HepG2 (cell line): ENCODE data around the gene FJX1. TPM values are rescaled to one million over a fixed set of nuclear protein-coding genes. Genes with fewer than 3 reads are reported as not detected.

Source experiments
- AGO2 ChIP-seq: fragments of 200-400 bp; formaldehyde crosslinking; optimal IDR thresholded peaks from 2 replicates; pipeline ENCODE3; 2017; ENCODE audit warnings: mild to moderate bottlenecking, low read depth, low read length, moderate library complexity
- EZH2 ChIP-seq: conservative IDR thresholded peaks from 2 replicates; pipeline ENCODE4 v1.6.1; 2012; ENCODE audit warnings: mild to moderate bottlenecking, low read depth, low read length, moderate library complexity
- FOXP4 ChIP-seq: sonication (generic); formaldehyde crosslinking; IDR thresholded peaks from 2 replicates; pipeline ENCODE4 v1.4.0; 2020; ENCODE audit warnings: missing genetic modification reagents
- GLMP ChIP-seq: sonication (generic); formaldehyde crosslinking; IDR thresholded peaks from 2 replicates; pipeline ENCODE4 v1.9.0; 2021; ENCODE audit warnings: missing genetic modification reagents, mild to moderate bottlenecking, borderline replicate concordance
- HHEX ChIP-seq: IDR thresholded peaks from 2 replicates; pipeline ENCODE4 v1.6.1; 2016; ENCODE audit warnings: control low read depth
- HNRNPL ChIP-seq: fragments of 200-400 bp; formaldehyde crosslinking; IDR thresholded peaks from 2 replicates; pipeline ENCODE4 v1.6.1; 2017; ENCODE audit warnings: mild to moderate bottlenecking, low read depth, low read length
- HOXA5 ChIP-seq: sonication (generic); formaldehyde crosslinking; IDR thresholded peaks from 2 replicates; pipeline ENCODE4 v1.4.0; 2020; ENCODE audit warnings: missing genetic modification reagents
- HOXD1 ChIP-seq: sonication (generic); formaldehyde crosslinking; IDR thresholded peaks from 2 replicates; pipeline ENCODE4 v1.5.0; 2020; ENCODE audit warnings: missing genetic modification reagents
- RNF219 ChIP-seq: sonication (generic); formaldehyde crosslinking; IDR thresholded peaks from 2 replicates; pipeline ENCODE4 v1.5.0; 2020; ENCODE audit warnings: mild to moderate bottlenecking, missing genetic modification reagents
- SALL2 ChIP-seq: sonication (generic); formaldehyde crosslinking; IDR thresholded peaks from 2 replicates; pipeline ENCODE4 v1.8.1; 2023; ENCODE audit warnings: mild to moderate bottlenecking, missing genetic modification reagents, inconsistent platforms
- SP2 ChIP-seq: sonication (generic); formaldehyde crosslinking; IDR thresholded peaks from 2 replicates; pipeline ENCODE4 v1.5.1; 2020; ENCODE audit warnings: mild to moderate bottlenecking, missing genetic modification reagents
- SUZ12 ChIP-seq: fragments of 150-350 bp; IDR thresholded peaks from 2 replicates; pipeline ENCODE4 v1.6.1; 2014; ENCODE audit warnings: low read depth, low read length
- TAF15 ChIP-seq: fragments of 200-400 bp; formaldehyde crosslinking; IDR thresholded peaks from one replicate; pipeline ENCODE4 v1.6.1; 2018; ENCODE audit warnings: mild to moderate bottlenecking, low read depth, low read length; ENCODE audit not compliant: poor library complexity, severe bottlenecking
- ZBTB20 ChIP-seq: sonication (generic); formaldehyde crosslinking; IDR thresholded peaks from 2 replicates; pipeline ENCODE4 v1.8.1; 2023; ENCODE audit warnings: missing genetic modification reagents, low read depth, mild to moderate bottlenecking, borderline replicate concordance
- ZNF12 ChIP-seq: sonication (generic); formaldehyde crosslinking; IDR thresholded peaks from 2 replicates; pipeline ENCODE4 v1.5.0; 2020; ENCODE audit warnings: missing genetic modification reagents
- ZNF124 ChIP-seq: sonication (generic); formaldehyde crosslinking; IDR thresholded peaks from 2 replicates; pipeline ENCODE4 v1.4.0; 2020; ENCODE audit warnings: missing genetic modification reagents
- ZNF232 ChIP-seq: sonication (generic); formaldehyde crosslinking; IDR thresholded peaks from 2 replicates; pipeline ENCODE4 v1.4.0; 2020; ENCODE audit warnings: missing genetic modification reagents, borderline replicate concordance
- ZNF280B ChIP-seq: sonication (generic); formaldehyde crosslinking; IDR thresholded peaks from 2 replicates; pipeline ENCODE4 v1.5.0; 2020; ENCODE audit warnings: missing genetic modification reagents, mild to moderate bottlenecking, borderline replicate concordance
- ZNF333 ChIP-seq: sonication (generic); formaldehyde crosslinking; IDR thresholded peaks from 2 replicates; pipeline ENCODE4 v1.4.0; 2020; ENCODE audit warnings: mild to moderate bottlenecking, missing genetic modification reagents, borderline replicate concordance
- ZNF652 ChIP-seq: IDR thresholded peaks from 2 replicates; pipeline ENCODE4 v1.6.1; 2016; ENCODE audit warnings: low read depth, borderline replicate concordance
- ZNF83 ChIP-seq: sonication (generic); formaldehyde crosslinking; IDR thresholded peaks from 2 replicates; pipeline ENCODE4 v1.4.0; 2020; ENCODE audit warnings: missing genetic modification reagents, mild to moderate bottlenecking, borderline replicate concordance
- polyA plus RNA-seq, 8 experiments: library from polyadenylated mRNA; depleted of rRNA in 3 of 8; stranded (reverse) in 7 of 8; unstranded in 1 of 8; fragments of >200 nt; fragmentation: Illumina TruSeq in 4 of 8; extraction: Trizol in 4 of 8; gene quantifications; 2 replicates each; pipeline versions ENCODE4 v1.2.1 to v1.2.3, GENCODE V29; 2011 to 2016; ENCODE audit warnings: low read depth in 4 of 8, missing spikeins in 1 of 8, mixed read lengths in 1 of 8; ENCODE audit not compliant: insufficient read depth in 1 of 8
- total RNA-seq, 5 experiments: library from RNA; depleted of rRNA; stranded (reverse); fragments of >200 nt; fragmentation: Illumina TruSeq; extraction: Trizol; gene quantifications; 2 replicates each; pipeline ENCODE4 v1.2.3, GENCODE V29; 2016; ENCODE audit warnings: low read depth in 1 of 5

The FJX1 gene
- total and polyA plus RNA-seq, 2 of the 13 experiments (the other 11 are each of a cell fraction or from before 2014, with no cell fraction given) = 0.40 to 0.82 TPM

GRCh38 chr11:35662061-35662648 lies 43.9 kb downstream of the FJX1 start (continued):
- peak; percentile 74; the same call in 1 of the 2 replicates for TF ChIP-seq ZBTB20
- TF ChIP-seq HOXA5 (CRISPR knock-in tag) = no peak
- TF ChIP-seq HNRNPL = no peak
- TF ChIP-seq SP2 = no peak
- no peak for TF ChIP-seq TAF15
- no peak; the same call in 1 of the 2 replicates for TF ChIP-seq SALL2
- TF ChIP-seq RNF219 (CRISPR knock-in tag) = no peak
- TF ChIP-seq ZNF652 (CRISPR knock-in tag) = no peak
- TF ChIP-seq ZNF280B (CRISPR knock-in tag) = no peak
- peak; percentile 45; the same call in 1 of the 2 replicates for TF ChIP-seq HOXD1 (CRISPR knock-in tag)
- peak; percentile 96 for TF ChIP-seq FOXP4 (CRISPR knock-in tag)
- TF ChIP-seq HHEX (CRISPR knock-in tag) = peak; percentile 99
- TF ChIP-seq ZNF333 (CRISPR knock-in tag) = no peak
- TF ChIP-seq EZH2 = no peak
- no peak for TF ChIP-seq AGO2
- TF ChIP-seq SUZ12 = no peak
- TF ChIP-seq ZNF12 = peak; percentile 58; the same call in 1 of the 2 replicates
- no peak for TF ChIP-seq ZNF83 (CRISPR knock-in tag)
- 0 out of 2 replicates have a peak, but pooled peaks have one; percentile 10 for TF ChIP-seq ZNF124
- TF ChIP-seq GLMP (CRISPR knock-in tag) = no peak
- TF ChIP-seq ZNF232 = no peak
